HepG2 (cell line): ENCODE measurements around the gene SECTM1. TPM values are rescaled to one million over a fixed set of nuclear protein-coding genes. Genes with fewer than 3 reads are reported as not detected.
A peak's percentile ranks its signal among the peaks of the same experiment; 100 is the strongest.

Source experiments
- ATF1 ChIP-seq: IDR thresholded peaks from 2 replicates; pipeline ENCODE4 v1.6.1; 2016; ENCODE audit warnings: mild to moderate bottlenecking, control low read depth
- FIP1L1 ChIP-seq: fragments of 200-400 bp; formaldehyde crosslinking; IDR thresholded peaks from 2 replicates; pipeline ENCODE4 v1.6.1; 2018; ENCODE audit warnings: low read depth, mild to moderate bottlenecking, low read length, moderate library complexity, borderline replicate concordance; ENCODE audit not compliant: insufficient read depth
- GABPB1 ChIP-seq: IDR thresholded peaks from 2 replicates; pipeline ENCODE4 v1.6.1; 2016; ENCODE audit warnings: mild to moderate bottlenecking, missing genetic modification reagents, moderate library complexity, missing compliant biosample characterization
- HES4 ChIP-seq: sonication (generic); formaldehyde crosslinking; IDR thresholded peaks from 2 replicates; pipeline ENCODE4 v1.9.0; 2021; ENCODE audit warnings: mild to moderate bottlenecking, missing genetic modification reagents, borderline replicate concordance
- HNRNPL ChIP-seq: fragments of 200-400 bp; formaldehyde crosslinking; IDR thresholded peaks from 2 replicates; pipeline ENCODE4 v1.6.1; 2017; ENCODE audit warnings: mild to moderate bottlenecking, low read depth, low read length
- LCORL ChIP-seq, 2 experiments: fragments of 450-650 bp in 1 of 2; sonication (generic) in 1 of 2; formaldehyde crosslinking in 1 of 2; IDR thresholded peaks; 2 replicates each; pipeline versions ENCODE4 v1.5.0 to v1.6.1; 2017 to 2020; ENCODE audit warnings: antibody characterized with exemption in 1 of 2, missing genetic modification reagents in 1 of 2
- SP140L ChIP-seq: sonication (generic); formaldehyde crosslinking; IDR thresholded peaks from 2 replicates; pipeline ENCODE4 v1.4.0; 2020; ENCODE audit warnings: missing genetic modification reagents, borderline replicate concordance
- TBX3 ChIP-seq: fragments of 450-650 bp; IDR thresholded peaks from 2 replicates; pipeline ENCODE4 v1.6.1; 2017; ENCODE audit warnings: antibody characterized with exemption, mild to moderate bottlenecking, inconsistent platforms, borderline replicate concordance
- XRCC5 ChIP-seq: fragments of 200-400 bp; formaldehyde crosslinking; optimal IDR thresholded peaks from 2 replicates; pipeline ENCODE3; 2017; ENCODE audit warnings: mild to moderate bottlenecking, low read length
- ZMYM3 ChIP-seq: sonication (generic); formaldehyde crosslinking; IDR thresholded peaks from 2 replicates; pipeline ENCODE4 v1.5.1; 2020; ENCODE audit warnings: mild to moderate bottlenecking, missing genetic modification reagents
- ZNF460 ChIP-seq: sonication (generic); formaldehyde crosslinking; IDR thresholded peaks from 2 replicates; pipeline ENCODE4 v1.5.1; 2020; ENCODE audit warnings: missing genetic modification reagents, mild to moderate bottlenecking, borderline replicate concordance
- ZNF83 ChIP-seq: sonication (generic); formaldehyde crosslinking; IDR thresholded peaks from 2 replicates; pipeline ENCODE4 v1.4.0; 2020; ENCODE audit warnings: missing genetic modification reagents, mild to moderate bottlenecking, borderline replicate concordance
- ZNF839 ChIP-seq: sonication (generic); formaldehyde crosslinking; IDR thresholded peaks from 2 replicates; pipeline ENCODE4 v1.4.0; 2020; ENCODE audit warnings: missing genetic modification reagents, mild to moderate bottlenecking, borderline replicate concordance
- polyA plus RNA-seq, 8 experiments: library from polyadenylated mRNA; depleted of rRNA in 3 of 8; stranded (reverse) in 7 of 8; unstranded in 1 of 8; fragments of >200 nt; fragmentation: Illumina TruSeq in 4 of 8; extraction: Trizol in 4 of 8; gene quantifications; 2 replicates each; pipeline versions ENCODE4 v1.2.1 to v1.2.3, GENCODE V29; 2011 to 2016; ENCODE audit warnings: low read depth in 4 of 8, missing spikeins in 1 of 8, mixed read lengths in 1 of 8; ENCODE audit not compliant: insufficient read depth in 1 of 8
- total RNA-seq, 5 experiments: library from RNA; depleted of rRNA; stranded (reverse); fragments of >200 nt; fragmentation: Illumina TruSeq; extraction: Trizol; gene quantifications; 2 replicates each; pipeline ENCODE4 v1.2.3, GENCODE V29; 2016; ENCODE audit warnings: low read depth in 1 of 5
- TF ChIP-seq, protein P1 (sequence below): sonication (generic); formaldehyde crosslinking; IDR thresholded peaks from 2 replicates; pipeline ENCODE4 v1.4.0; 2020; ENCODE audit warnings: mild to moderate bottlenecking, missing genetic modification reagents
- TF ChIP-seq, protein P2 (sequence below): sonication (generic); formaldehyde crosslinking; IDR thresholded peaks from 2 replicates; pipeline ENCODE4 v1.5.1; 2020; ENCODE audit warnings: mild to moderate bottlenecking, missing genetic modification reagents, moderate library complexity
- TF ChIP-seq, protein P3 (sequence below): sonication (generic); formaldehyde crosslinking; IDR thresholded peaks from 2 replicates; pipeline ENCODE4 v1.9.0; 2022; ENCODE audit warnings: low read depth, missing genetic modification reagents
- TF ChIP-seq, protein P4 (sequence below): IDR thresholded peaks from 2 replicates; pipeline ENCODE4 v1.6.1; 2016; ENCODE audit warnings: missing compliant biosample characterization, missing genetic modification reagents, borderline replicate concordance
- TF ChIP-seq, protein P5 (sequence below): sonication (generic); formaldehyde crosslinking; IDR thresholded peaks from 2 replicates; pipeline ENCODE4 v1.5.0; 2020; ENCODE audit warnings: missing genetic modification reagents, mild to moderate bottlenecking, borderline replicate concordance

Gene SECTM1
- total and polyA plus RNA-seq, 2 of the 13 experiments (the other 11 are each of a cell fraction or from before 2014, with no cell fraction given), result 3.5 to 5.3 TPM

DNA sequence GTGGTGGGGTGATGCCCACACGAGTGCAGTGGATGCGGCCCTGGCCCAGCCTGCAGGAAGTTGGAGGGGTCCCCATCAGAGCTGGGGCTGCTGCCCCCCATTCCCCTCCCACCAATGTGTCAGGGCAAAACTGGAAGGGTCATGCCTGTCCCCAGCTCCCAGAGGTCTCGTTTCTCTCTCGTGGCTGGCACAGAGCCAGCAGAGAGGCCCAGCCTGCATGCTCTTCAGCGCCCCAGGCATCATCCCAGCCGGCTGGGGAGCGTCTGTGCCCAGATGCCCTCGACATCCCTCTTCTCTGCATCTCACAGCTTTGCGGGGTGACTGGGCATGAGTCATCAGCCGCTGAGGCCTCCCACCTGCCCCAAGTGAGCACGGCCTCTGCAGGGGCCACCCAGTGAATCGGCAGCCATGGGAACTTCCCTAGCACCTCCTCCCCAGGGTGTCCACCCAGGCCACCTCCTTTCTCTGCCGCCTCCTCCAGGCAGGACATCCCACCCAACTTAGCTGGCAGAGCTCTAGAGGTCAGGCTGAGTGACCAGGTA lies 50.3 kb downstream of the SECTM1 start (continued):
- TF ChIP-seq, protein P1, sequence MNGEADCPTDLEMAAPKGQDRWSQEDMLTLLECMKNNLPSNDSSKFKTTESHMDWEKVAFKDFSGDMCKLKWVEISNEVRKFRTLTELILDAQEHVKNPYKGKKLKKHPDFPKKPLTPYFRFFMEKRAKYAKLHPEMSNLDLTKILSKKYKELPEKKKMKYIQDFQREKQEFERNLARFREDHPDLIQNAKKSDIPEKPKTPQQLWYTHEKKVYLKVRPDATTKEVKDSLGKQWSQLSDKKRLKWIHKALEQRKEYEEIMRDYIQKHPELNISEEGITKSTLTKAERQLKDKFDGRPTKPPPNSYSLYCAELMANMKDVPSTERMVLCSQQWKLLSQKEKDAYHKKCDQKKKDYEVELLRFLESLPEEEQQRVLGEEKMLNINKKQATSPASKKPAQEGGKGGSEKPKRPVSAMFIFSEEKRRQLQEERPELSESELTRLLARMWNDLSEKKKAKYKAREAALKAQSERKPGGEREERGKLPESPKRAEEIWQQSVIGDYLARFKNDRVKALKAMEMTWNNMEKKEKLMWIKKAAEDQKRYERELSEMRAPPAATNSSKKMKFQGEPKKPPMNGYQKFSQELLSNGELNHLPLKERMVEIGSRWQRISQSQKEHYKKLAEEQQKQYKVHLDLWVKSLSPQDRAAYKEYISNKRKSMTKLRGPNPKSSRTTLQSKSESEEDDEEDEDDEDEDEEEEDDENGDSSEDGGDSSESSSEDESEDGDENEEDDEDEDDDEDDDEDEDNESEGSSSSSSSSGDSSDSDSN (CRISPR knock-in tag), result peak; percentile 30; the same call in 1 of the 2 replicates
- TF ChIP-seq, protein P2, sequence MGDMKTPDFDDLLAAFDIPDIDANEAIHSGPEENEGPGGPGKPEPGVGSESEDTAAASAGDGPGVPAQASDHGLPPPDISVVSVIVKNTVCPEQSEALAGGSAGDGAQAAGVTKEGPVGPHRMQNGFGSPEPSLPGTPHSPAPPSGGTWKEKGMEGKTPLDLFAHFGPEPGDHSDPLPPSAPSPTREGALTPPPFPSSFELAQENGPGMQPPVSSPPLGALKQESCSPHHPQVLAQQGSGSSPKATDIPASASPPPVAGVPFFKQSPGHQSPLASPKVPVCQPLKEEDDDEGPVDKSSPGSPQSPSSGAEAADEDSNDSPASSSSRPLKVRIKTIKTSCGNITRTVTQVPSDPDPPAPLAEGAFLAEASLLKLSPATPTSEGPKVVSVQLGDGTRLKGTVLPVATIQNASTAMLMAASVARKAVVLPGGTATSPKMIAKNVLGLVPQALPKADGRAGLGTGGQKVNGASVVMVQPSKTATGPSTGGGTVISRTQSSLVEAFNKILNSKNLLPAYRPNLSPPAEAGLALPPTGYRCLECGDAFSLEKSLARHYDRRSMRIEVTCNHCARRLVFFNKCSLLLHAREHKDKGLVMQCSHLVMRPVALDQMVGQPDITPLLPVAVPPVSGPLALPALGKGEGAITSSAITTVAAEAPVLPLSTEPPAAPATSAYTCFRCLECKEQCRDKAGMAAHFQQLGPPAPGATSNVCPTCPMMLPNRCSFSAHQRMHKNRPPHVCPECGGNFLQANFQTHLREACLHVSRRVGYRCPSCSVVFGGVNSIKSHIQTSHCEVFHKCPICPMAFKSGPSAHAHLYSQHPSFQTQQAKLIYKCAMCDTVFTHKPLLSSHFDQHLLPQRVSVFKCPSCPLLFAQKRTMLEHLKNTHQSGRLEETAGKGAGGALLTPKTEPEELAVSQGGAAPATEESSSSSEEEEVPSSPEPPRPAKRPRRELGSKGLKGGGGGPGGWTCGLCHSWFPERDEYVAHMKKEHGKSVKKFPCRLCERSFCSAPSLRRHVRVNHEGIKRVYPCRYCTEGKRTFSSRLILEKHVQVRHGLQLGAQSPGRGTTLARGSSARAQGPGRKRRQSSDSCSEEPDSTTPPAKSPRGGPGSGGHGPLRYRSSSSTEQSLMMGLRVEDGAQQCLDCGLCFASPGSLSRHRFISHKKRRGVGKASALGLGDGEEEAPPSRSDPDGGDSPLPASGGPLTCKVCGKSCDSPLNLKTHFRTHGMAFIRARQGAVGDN (CRISPR knock-in tag), result peak; percentile 64
- TF ChIP-seq, protein P3, sequence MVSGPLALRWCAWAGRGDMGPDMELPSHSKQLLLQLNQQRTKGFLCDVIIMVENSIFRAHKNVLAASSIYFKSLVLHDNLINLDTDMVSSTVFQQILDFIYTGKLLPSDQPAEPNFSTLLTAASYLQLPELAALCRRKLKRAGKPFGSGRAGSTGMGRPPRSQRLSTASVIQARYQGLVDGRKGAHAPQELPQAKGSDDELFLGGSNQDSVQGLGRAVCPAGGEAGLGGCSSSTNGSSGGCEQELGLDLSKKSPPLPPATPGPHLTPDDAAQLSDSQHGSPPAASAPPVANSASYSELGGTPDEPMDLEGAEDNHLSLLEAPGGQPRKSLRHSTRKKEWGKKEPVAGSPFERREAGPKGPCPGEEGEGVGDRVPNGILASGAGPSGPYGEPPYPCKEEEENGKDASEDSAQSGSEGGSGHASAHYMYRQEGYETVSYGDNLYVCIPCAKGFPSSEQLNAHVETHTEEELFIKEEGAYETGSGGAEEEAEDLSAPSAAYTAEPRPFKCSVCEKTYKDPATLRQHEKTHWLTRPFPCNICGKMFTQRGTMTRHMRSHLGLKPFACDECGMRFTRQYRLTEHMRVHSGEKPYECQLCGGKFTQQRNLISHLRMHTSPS (CRISPR knock-in tag), result peak; percentile 51; the same call in 1 of the 2 replicates
- TF ChIP-seq TBX3, result peak; percentile 9; the same call in 1 of the 2 replicates
- TF ChIP-seq GABPB1 (CRISPR knock-in tag), result peak; percentile 27; the same call in 1 of the 2 replicates
- TF ChIP-seq, protein P4, sequence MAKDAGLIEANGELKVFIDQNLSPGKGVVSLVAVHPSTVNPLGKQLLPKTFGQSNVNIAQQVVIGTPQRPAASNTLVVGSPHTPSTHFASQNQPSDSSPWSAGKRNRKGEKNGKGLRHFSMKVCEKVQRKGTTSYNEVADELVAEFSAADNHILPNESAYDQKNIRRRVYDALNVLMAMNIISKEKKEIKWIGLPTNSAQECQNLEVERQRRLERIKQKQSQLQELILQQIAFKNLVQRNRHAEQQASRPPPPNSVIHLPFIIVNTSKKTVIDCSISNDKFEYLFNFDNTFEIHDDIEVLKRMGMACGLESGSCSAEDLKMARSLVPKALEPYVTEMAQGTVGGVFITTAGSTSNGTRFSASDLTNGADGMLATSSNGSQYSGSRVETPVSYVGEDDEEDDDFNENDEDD, result no peak
- TF ChIP-seq XRCC5, result peak; percentile 43
- TF ChIP-seq FIP1L1, result no peak
- TF ChIP-seq SP140L, result no peak
- TF ChIP-seq ZMYM3, result 0 out of 2 replicates have a peak, but pooled peaks have one; percentile 10
- peak; percentile 10; the same call in 1 of the 2 replicates for TF ChIP-seq ZNF839 (CRISPR knock-in tag)
- TF ChIP-seq, protein P5, sequence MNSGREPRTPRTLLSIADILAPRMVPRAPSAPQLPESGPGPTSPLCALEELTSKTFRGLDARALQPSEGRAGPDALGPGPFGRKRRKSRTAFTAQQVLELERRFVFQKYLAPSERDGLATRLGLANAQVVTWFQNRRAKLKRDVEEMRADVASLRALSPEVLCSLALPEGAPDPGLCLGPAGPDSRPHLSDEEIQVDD (CRISPR knock-in tag), result no peak
- no peak for TF ChIP-seq ATF1
- peak; percentile 85 for TF ChIP-seq HNRNPL
- 0 out of 2 replicates have a peak, but pooled peaks have one; percentile 37 for TF ChIP-seq ZNF460
- 0 out of 2 replicates have a peak, but pooled peaks have one; percentile 62 for TF ChIP-seq ZNF83 (CRISPR knock-in tag)
- peak; percentile 17; the same call in 1 of the 2 replicates for TF ChIP-seq HES4
- 0 out of 2 replicates have a peak, but pooled peaks have one; percentile 43 for TF ChIP-seq LCORL (IDR thresholded peaks at IDR 0.05)
- TF ChIP-seq LCORL (CRISPR knock-in tag; IDR thresholded peaks at IDR 0.05), result no peak
